Gastroesophageal sphincter (tissue), 3 donors: ENCODE measurements around the gene TECTB.

Experiments used
- POLR2AphosphoS5 ChIP-seq: sonication (generic); formaldehyde crosslinking; IDR thresholded peaks from one replicate; pipeline ENCODE4 v1.6.1; 2017; ENCODE audit warnings: antibody characterized with exemption
- TF ChIP-seq, protein P1 (sequence below), 4 experiments: fragments of 200-600 bp in 2 of 4; fragments of 450-650 bp in 2 of 4; sonication (generic) in 1 of 4; IDR thresholded peaks; one replicate each; pipeline ENCODE4 v1.5.1; 2017 to 2019; ENCODE audit warnings: antibody characterized with exemption in 4 of 4, mild to moderate bottlenecking in 2 of 4, moderate library complexity in 2 of 4

DNA sequence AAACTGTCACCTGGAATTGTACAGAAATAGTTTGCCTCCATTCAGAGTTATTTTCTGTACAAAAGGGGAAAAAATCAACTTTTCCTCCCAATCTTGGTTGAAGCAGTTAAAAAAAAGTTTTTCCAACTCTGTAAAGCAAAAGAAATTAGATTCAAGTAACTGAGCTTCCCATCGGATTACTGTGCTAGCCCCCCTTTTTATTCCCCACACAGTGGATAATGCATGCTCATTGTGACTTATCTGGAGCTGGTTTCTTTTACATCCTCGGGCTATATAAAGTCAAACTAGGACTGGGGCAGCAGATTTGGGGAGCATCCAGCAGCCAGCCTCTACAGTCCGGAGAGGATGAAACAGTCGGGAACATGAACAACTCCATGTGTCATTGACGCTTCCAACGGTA, at the start of gene TECTB:
- TF ChIP-seq POLR2AphosphoS5 = no peak
- TF ChIP-seq, protein P1, sequence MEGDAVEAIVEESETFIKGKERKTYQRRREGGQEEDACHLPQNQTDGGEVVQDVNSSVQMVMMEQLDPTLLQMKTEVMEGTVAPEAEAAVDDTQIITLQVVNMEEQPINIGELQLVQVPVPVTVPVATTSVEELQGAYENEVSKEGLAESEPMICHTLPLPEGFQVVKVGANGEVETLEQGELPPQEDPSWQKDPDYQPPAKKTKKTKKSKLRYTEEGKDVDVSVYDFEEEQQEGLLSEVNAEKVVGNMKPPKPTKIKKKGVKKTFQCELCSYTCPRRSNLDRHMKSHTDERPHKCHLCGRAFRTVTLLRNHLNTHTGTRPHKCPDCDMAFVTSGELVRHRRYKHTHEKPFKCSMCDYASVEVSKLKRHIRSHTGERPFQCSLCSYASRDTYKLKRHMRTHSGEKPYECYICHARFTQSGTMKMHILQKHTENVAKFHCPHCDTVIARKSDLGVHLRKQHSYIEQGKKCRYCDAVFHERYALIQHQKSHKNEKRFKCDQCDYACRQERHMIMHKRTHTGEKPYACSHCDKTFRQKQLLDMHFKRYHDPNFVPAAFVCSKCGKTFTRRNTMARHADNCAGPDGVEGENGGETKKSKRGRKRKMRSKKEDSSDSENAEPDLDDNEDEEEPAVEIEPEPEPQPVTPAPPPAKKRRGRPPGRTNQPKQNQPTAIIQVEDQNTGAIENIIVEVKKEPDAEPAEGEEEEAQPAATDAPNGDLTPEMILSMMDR (IDR thresholded peaks at IDR 0.05) = no peak
